ENCODE data around the gene GART.

DNA sequence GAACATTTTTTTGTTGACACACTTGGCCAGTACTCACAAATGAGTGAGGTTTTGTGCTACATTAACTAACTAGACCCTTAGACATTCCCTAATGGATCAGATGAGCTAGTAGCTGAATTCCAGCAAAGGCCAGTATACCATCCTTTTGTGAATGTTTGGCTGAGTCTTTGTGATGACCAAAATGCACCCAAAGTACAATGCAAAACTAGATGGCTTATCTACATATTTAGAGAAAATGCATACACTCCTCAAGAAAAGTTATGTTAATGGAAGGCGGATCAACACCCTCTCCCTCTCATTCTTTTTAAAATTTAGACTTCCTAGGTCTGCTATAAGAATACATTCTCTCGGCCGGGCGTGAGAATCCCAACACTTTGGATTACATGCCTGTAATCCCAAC is 30.3 kb downstream of the GART start:
- TF ChIP-seq EZH2phosphoT487 (IDR thresholded peaks at IDR 0.05; ENCODE audit: insufficient read depth, low read depth) (no peak), EZH2 (IDR thresholded peaks at IDR 0.05; ENCODE audit: insufficient read depth, poor library complexity, severe bottlenecking) (no peak)

All from GM23248 (cell line).